SK-N-MC (cell line): ENCODE measurements around the gene FAAP100.

Source experiments
- DNase-seq: peaks from one replicate; pipeline ENCODE4 v3.0.0-alpha.2; 2011; ENCODE audit warnings: low read depth, low spot score
- H3K27ac ChIP-seq: fragments of 200-600 bp; sonication (generic); 2 replicates; pipeline ENCODE4 v1.5.1; 2016; ENCODE audit warnings: mixed run types
- H3K36me3 ChIP-seq: fragments of 200-600 bp; sonication (generic); 2 replicates; pipeline ENCODE4 v1.6.1; 2017; ENCODE audit warnings: antibody characterized with exemption, low read length, mixed read lengths; ENCODE audit not compliant: insufficient read depth
- H3K4me3 ChIP-seq: fragments of 200-600 bp; sonication (generic); 2 replicates; pipeline ENCODE4 v1.5.1; 2016
- H3K9ac ChIP-seq: fragments of 200-600 bp; sonication (generic); 2 replicates; pipeline ENCODE4 v1.8.0; 2017; ENCODE audit warnings: mixed run types, mixed read lengths; ENCODE audit not compliant: insufficient read length
- H3K9me3 ChIP-seq: fragments of 200-600 bp; sonication (generic); 2 replicates; pipeline ENCODE4 v1.6.1; 2017; ENCODE audit warnings: low read depth, mild to moderate bottlenecking, antibody characterized with exemption, low read length, moderate library complexity, mixed read lengths
- EZH2 ChIP-seq: fragments of 200-600 bp; sonication (generic); IDR thresholded peaks from one replicate; pipeline ENCODE4 v1.6.1; 2017; ENCODE audit warnings: antibody characterized with exemption
- FOXP2 ChIP-seq: optimal IDR thresholded peaks from 2 replicates; pipeline ENCODE3; 2011; ENCODE audit warnings: mild to moderate bottlenecking, moderate library complexity; ENCODE audit not compliant: insufficient read depth; ENCODE audit errors: extremely low read length, control extremely low read depth
- POLR2AphosphoS5 ChIP-seq: IDR thresholded peaks from 2 replicates; pipeline ENCODE4 v1.6.1; 2012; ENCODE audit warnings: mild to moderate bottlenecking, low read depth, low read length, borderline replicate concordance

Gene FAAP100

DNA sequence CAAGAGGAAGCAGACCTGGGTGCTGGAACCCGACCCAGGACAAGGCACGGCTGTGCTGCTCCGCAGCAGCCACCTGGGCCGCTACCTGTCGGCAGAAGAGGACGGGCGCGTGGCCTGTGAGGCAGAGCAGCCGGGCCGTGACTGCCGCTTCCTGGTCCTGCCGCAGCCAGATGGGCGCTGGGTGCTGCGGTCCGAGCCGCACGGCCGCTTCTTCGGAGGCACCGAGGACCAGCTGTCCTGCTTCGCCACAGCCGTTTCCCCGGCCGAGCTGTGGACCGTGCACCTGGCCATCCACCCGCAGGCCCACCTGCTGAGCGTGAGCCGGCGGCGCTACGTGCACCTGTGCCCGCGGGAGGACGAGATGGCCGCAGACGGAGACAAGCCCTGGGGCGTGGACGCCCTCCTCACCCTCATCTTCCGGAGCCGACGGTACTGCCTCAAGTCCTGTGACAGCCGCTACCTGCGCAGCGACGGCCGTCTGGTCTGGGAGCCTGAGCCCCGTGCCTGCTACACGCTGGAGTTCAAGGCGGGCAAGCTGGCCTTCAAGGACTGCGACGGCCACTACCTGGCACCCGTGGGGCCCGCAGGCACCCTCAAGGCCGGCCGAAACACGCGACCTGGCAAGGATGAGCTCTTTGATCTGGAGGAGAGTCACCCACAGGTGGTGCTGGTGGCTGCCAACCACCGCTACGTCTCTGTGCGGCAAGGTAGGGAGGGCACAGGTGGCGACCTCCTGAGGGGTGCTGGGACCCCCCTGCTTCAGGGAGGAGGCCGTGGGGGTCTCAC, 23.3 kb downstream of the FAAP100 start:
- Histone ChIP-seq H3K27ac (no peak overlapping the region), H3K4me3 (no peak overlapping the region), H3K36me3 (no peaks in the 10 kb centered on the region), H3K9me3 (no peaks in the 10 kb centered on the region), H3K9ac (no peak overlapping the region)
- TF ChIP-seq EZH2, result no peak
- TF ChIP-seq POLR2AphosphoS5, result no peak
- no peak for TF ChIP-seq FOXP2
- no peak for DNase-seq

- no peak for DNase-seq
- Histone ChIP-seq H3K9me3 (no peaks in the 10 kb centered on the region), H3K36me3 (no peaks in the 10 kb centered on the region), H3K27ac (no peak overlapping the region), H3K9ac (no peak overlapping the region), H3K4me3 (no peak overlapping the region)
- TF ChIP-seq FOXP2 (no peak), POLR2AphosphoS5 (no peak)
These were observed 23.8 kb downstream of the FAAP100 start for GRCh38 chr17:81528384-81528650.

GRCh38 chr17:81527591-81528383, 24.4 kb downstream of the FAAP100 start, which contains the start of gene FSCN2:
TSS of gene FSCN2 (plus strand) at chr17:81528377. CDS start at chr17:81528532, 155 bp downstream.
- H3K9ac ChIP-seq, result no peak within 1 kb of the TSS
- H3K36me3 ChIP-seq, result no peaks in the 10 kb centered on the region
- no peak within 1 kb of the TSS for H3K27ac ChIP-seq
- no peak within 1 kb of the TSS for H3K4me3 ChIP-seq
- TF ChIP-seq EZH2 (no peak), FOXP2 (no peak)
- H3K9me3 ChIP-seq, result no peaks in the 10 kb centered on the region
- no peak for DNase-seq

DNA sequence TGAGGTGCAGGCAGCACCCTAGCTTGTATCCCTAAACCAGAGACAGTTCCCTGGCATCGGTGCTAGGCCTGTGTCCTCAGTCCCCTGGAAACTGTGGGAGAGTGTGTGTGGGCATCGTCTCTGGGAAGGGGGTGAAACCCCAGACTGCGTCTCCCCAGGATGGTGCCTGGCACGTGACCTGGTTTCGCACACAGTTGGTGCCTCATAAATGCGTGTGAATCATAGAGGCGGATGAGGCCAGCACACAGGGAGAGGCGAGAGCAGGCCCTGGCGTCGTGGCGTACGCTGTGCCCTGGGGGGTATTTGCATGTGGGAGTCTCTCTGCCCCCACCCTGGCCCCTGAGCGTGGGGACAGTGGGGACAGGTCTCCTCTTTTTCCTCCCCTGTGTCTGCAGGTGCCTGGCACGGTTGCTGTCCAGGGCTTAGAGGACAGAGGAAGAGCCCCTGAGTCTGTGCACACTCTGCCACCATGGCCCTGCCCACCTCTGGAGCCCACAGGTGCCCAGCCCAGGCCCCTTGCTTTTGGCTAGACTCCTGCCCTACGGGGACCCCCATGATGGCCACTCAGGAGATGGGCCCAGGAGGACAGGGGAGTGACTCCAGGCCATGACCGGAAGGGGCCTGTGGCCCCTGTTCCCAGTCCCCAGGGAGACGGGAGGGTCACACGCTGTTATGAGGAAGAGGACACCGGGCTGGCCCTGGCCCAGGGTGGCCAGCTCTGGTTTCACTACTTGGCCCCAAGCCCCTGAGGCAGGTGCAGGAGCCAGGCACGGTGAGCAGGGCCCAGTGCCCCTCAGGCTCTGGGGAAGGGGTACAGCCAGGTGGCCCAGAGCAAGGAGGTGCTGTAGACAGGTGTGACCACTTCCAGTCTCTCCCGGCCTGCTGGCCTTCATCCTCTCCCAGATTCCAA, 25.2 kb downstream of the FAAP100 start:
- TF ChIP-seq EZH2 (no peak), POLR2AphosphoS5 (no peak), FOXP2 (no peak)
- no peak overlapping the region for H3K27ac ChIP-seq
- no peak overlapping the region for H3K4me3 ChIP-seq
- H3K36me3 ChIP-seq, result no peaks in the 10 kb centered on the region
- H3K9ac ChIP-seq, result no peak overlapping the region
- no peaks in the 10 kb centered on the region for H3K9me3 ChIP-seq
- DNase-seq, result no peak

- TF ChIP-seq POLR2AphosphoS5 (no peak), FOXP2 (no peak), EZH2 (no peak)
- Histone ChIP-seq H3K27ac (no peak overlapping the region), H3K9me3 (no peaks in the 10 kb centered on the region), H3K9ac (no peak overlapping the region), H3K36me3 (no peaks in the 10 kb centered on the region), H3K4me3 (no peak overlapping the region)
- no peak for DNase-seq
These were observed 27.3 kb downstream of the FAAP100 start for GRCh38 chr17:81524865-81525159.

GRCh38 chr17:81524039-81524864, 27.9 kb downstream of the FAAP100 start:
- no peak overlapping the region for H3K4me3 ChIP-seq
- H3K9ac ChIP-seq, result no peak overlapping the region
- no peak overlapping the region for H3K27ac ChIP-seq
- TF ChIP-seq EZH2, result no peak
- no peak for TF ChIP-seq POLR2AphosphoS5
- TF ChIP-seq FOXP2, result no peak
- H3K36me3 ChIP-seq, result no peaks in the 10 kb centered on the region
- no peaks in the 10 kb centered on the region for H3K9me3 ChIP-seq
- DNase-seq, result no peak

- Histone ChIP-seq H3K9ac (no peak overlapping the region), H3K27ac (no peak overlapping the region), H3K4me3 (no peak overlapping the region), H3K36me3 (no peaks in the 10 kb centered on the region), H3K9me3 (no peaks in the 10 kb centered on the region)
- DNase-seq, result no peak
- no peak for TF ChIP-seq POLR2AphosphoS5
- TF ChIP-seq EZH2, result no peak
- TF ChIP-seq FOXP2, result no peak
These were observed 28.6 kb downstream of the FAAP100 start for GRCh38 chr17:81523402-81524038.
